Loucy (cell line): ENCODE results near the gene PLEKHO1.
"Not testable (repeated sequence)": the region's sequence is repeated elsewhere in the genome, so short reads cannot be mapped to it uniquely, and the experiment has no call there.

Experiments used
- H2AFZ ChIP-seq: fragments of 200-600 bp; sonication (generic); 2 replicates; pipeline ENCODE4 v1.6.0; 2016; ENCODE audit warnings: antibody characterized with exemption, mild to moderate bottlenecking, low read length, moderate library complexity
- H3F3A ChIP-seq: fragments of 200-600 bp; 2 replicates; pipeline ENCODE4 v1.6.0; 2016; ENCODE audit warnings: antibody characterized with exemption, low read depth, mild to moderate bottlenecking
- H3K27me3 ChIP-seq: fragments of 200-600 bp; sonication (generic); 2 replicates; pipeline ENCODE4 v1.6.1; 2014; ENCODE audit warnings: low read length, mild to moderate bottlenecking; ENCODE audit not compliant: insufficient read depth, poor library complexity, severe bottlenecking
- H3K36me3 ChIP-seq: fragments of 200-600 bp; sonication (generic); 2 replicates; pipeline ENCODE4 v1.6.1; 2016; ENCODE audit warnings: low read length; ENCODE audit not compliant: insufficient read depth
- H3K4me1 ChIP-seq: fragments of 200-600 bp; sonication (generic); 2 replicates; pipeline ENCODE4 v1.5.1; 2014; ENCODE audit warnings: low read length, mild to moderate bottlenecking; ENCODE audit not compliant: insufficient read depth, poor library complexity, severe bottlenecking
- H3K4me2 ChIP-seq: fragments of 200-600 bp; sonication (generic); 2 replicates; pipeline ENCODE4 v1.6.0; 2014; ENCODE audit warnings: antibody characterized with exemption, low read length, low read depth, mild to moderate bottlenecking; ENCODE audit not compliant: poor library complexity, severe bottlenecking
- H3K4me3 ChIP-seq: fragments of 200-600 bp; sonication (generic); 2 replicates; pipeline ENCODE4 v1.5.1; 2014; ENCODE audit warnings: low read length, mild to moderate bottlenecking, mixed read lengths; ENCODE audit not compliant: poor library complexity, severe bottlenecking
- H3K79me2 ChIP-seq: fragments of 200-600 bp; sonication (generic); 2 replicates; pipeline ENCODE4 v1.6.1; 2014; ENCODE audit warnings: low read length; ENCODE audit not compliant: insufficient read depth
- H3K9ac ChIP-seq: fragments of 200-600 bp; sonication (generic); 2 replicates; pipeline ENCODE4 v1.6.0; 2014; ENCODE audit warnings: mild to moderate bottlenecking, low read depth, low read length, moderate library complexity; ENCODE audit not compliant: poor library complexity, severe bottlenecking
- H3K9me2 ChIP-seq: fragments of 200-600 bp; sonication (generic); replicated peaks from 2 replicates; pipeline ENCODE4 v1.6.1; 2016; ENCODE audit warnings: low read depth, low read length, mixed read lengths
- H3K9me3 ChIP-seq: fragments of 200-600 bp; sonication (generic); 2 replicates; pipeline ENCODE4 v1.6.1; 2014; ENCODE audit warnings: mild to moderate bottlenecking, antibody characterized with exemption, low read length, low read depth; ENCODE audit not compliant: insufficient read depth
- H4K20me1 ChIP-seq: fragments of 200-600 bp; sonication (generic); 2 replicates; pipeline ENCODE4 v1.6.0; 2014; ENCODE audit warnings: antibody characterized with exemption, low read length, mild to moderate bottlenecking; ENCODE audit not compliant: insufficient read depth, poor library complexity, severe bottlenecking
- CTCF ChIP-seq: fragments of 200-600 bp; sonication (generic); conservative IDR thresholded peaks from 2 replicates; pipeline ENCODE4 v1.5.1; 2014; ENCODE audit warnings: mild to moderate bottlenecking, antibody characterized with exemption, low read length
- EZH2phosphoT487 ChIP-seq: fragments of 200-600 bp; IDR thresholded peaks from 2 replicates; pipeline ENCODE4 v1.6.1; 2018; ENCODE audit warnings: antibody characterized with exemption, mild to moderate bottlenecking, moderate library complexity, borderline replicate concordance

PLEKHO1 gene

GRCh38 chr1:150183061-150183460 is 33.3 kb downstream of the PLEKHO1 start:
- TF ChIP-seq EZH2phosphoT487 (no peak), CTCF (no peak)
- Histone ChIP-seq H3K4me2 (no peak overlapping the region), H2AFZ (no peak overlapping the region), H3K27me3 (no peaks in the 10 kb centered on the region), H3F3A (no peaks in the 10 kb centered on the region), H3K4me3 (no peak overlapping the region), H3K4me1 (no peaks in the 10 kb centered on the region), H3K9me2 (no peaks in the 10 kb centered on the region), H3K36me3 (no peaks in the 10 kb centered on the region), H3K9me3 (no peaks in the 10 kb centered on the region), H3K9ac (no peak overlapping the region), H3K79me2 (no peaks in the 10 kb centered on the region), H4K20me1 (no peaks in the 10 kb centered on the region)

GRCh38 chr1:150185481-150185880 is 35.8 kb downstream of the PLEKHO1 start:
- H3K9ac ChIP-seq, result no peak overlapping the region
- H2AFZ ChIP-seq, result no peak overlapping the region
- H3K4me2 ChIP-seq, result no peak overlapping the region
- no peaks in the 10 kb centered on the region for H3K4me1 ChIP-seq
- H3F3A ChIP-seq, result no peaks in the 10 kb centered on the region
- no peaks in the 10 kb centered on the region for H3K27me3 ChIP-seq
- no peaks in the 10 kb centered on the region for H3K79me2 ChIP-seq
- no peaks in the 10 kb centered on the region for H3K36me3 ChIP-seq
- TF ChIP-seq EZH2phosphoT487, result no peak
- TF ChIP-seq CTCF, result no peak
- no peaks in the 10 kb centered on the region for H3K9me2 ChIP-seq
- H3K9me3 ChIP-seq, result no peaks in the 10 kb centered on the region
- H4K20me1 ChIP-seq, result no peaks in the 10 kb centered on the region
- H3K4me3 ChIP-seq, result no peak overlapping the region

GRCh38 chr1:150186438-150186788 is 36.7 kb downstream of the PLEKHO1 start:
- H2AFZ ChIP-seq, H3K4me2 ChIP-seq: not testable (repeated sequence)

GRCh38 chr1:150186789-150187559 is 37.3 kb downstream of the PLEKHO1 start:
- Histone ChIP-seq H3K9me3 (no peaks in the 10 kb centered on the region), H3F3A (no peaks in the 10 kb centered on the region), H2AFZ (no peak overlapping the region), H3K4me3 (no peak overlapping the region), H4K20me1 (no peaks in the 10 kb centered on the region), H3K36me3 (no peaks in the 10 kb centered on the region), H3K4me1 (no peaks in the 10 kb centered on the region), H3K27me3 (no peaks in the 10 kb centered on the region), H3K79me2 (no peaks in the 10 kb centered on the region), H3K9me2 (no peaks in the 10 kb centered on the region), H3K9ac (no peak overlapping the region), H3K4me2 (no peak overlapping the region)
- no peak for TF ChIP-seq EZH2phosphoT487
- peak; percentile 62 for TF ChIP-seq CTCF

More at GRCh38 chr1:150186438-150186788, 36.7 kb downstream of the PLEKHO1 start:
- not testable (repeated sequence) for H3K27me3 ChIP-seq, H3K79me2 ChIP-seq, H3K36me3 ChIP-seq, H3K9me2 ChIP-seq, H3K4me3 ChIP-seq, H3K9me3 ChIP-seq, H3K9ac ChIP-seq, H4K20me1 ChIP-seq, H3K4me1 ChIP-seq, H3F3A ChIP-seq
